A549 treated with AZD2906 at 1 μM for 4 hours (cell line): ENCODE results near the gene TM9SF4. TPM values are rescaled to one million over a fixed set of nuclear protein-coding genes. Genes with fewer than 3 reads are reported as not detected.

Source experiments
- total RNA-seq: library from RNA; stranded (reverse); fragments of 200-300 nt; extraction: Qiagen RNA extraction; gene quantifications from 5 replicates; pipeline ENCODE4 v1.2.3, GENCODE V29; 2022

TM9SF4 gene, protein sequence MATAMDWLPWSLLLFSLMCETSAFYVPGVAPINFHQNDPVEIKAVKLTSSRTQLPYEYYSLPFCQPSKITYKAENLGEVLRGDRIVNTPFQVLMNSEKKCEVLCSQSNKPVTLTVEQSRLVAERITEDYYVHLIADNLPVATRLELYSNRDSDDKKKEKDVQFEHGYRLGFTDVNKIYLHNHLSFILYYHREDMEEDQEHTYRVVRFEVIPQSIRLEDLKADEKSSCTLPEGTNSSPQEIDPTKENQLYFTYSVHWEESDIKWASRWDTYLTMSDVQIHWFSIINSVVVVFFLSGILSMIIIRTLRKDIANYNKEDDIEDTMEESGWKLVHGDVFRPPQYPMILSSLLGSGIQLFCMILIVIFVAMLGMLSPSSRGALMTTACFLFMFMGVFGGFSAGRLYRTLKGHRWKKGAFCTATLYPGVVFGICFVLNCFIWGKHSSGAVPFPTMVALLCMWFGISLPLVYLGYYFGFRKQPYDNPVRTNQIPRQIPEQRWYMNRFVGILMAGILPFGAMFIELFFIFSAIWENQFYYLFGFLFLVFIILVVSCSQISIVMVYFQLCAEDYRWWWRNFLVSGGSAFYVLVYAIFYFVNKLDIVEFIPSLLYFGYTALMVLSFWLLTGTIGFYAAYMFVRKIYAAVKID
- 33.6 to 38.1 TPM (median 35.6 TPM) in 5 replicates for total RNA-seq

DNA sequence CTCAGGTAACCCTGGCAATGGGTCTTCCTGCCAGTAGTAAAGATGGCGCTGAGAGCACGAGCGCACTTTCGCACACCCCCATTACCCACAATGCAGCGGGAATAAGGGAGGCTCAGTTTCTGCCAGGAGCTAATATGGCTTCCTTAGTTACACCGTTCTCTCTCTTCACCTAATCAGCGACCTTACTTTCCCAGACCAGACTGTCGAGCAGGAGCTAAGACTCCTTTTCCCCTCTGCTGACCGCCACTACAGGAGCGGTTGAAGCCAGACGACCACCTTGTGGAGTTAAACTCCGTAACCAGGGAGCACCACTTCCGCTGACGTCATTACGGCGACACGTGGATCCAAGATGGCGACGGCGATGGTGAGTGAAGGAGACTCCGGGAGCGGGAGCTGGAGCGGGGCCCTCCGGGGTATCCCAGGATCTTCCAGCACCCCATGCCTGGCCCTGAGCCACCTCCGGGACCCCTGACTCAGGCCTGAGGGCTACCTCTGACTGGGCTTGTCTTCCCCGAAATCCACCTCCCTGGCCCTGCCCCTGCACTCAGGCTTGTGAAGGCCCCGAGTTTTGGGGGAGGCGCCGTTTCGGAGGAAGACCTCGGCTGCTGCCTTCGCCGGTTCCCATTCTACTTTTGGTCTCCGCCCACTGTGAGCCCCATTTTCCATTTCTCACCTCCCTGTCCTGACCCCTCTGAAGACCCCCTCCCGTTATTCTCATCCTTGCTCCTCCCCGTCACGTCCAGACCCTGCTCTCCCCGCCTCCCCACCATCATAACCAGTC, at the start of gene TM9SF4:
TSS of gene TM9SF4 (plus strand) at position 323 of the 781 bp plus-strand sequence. CDS start at position 350, 27 bp downstream.

DNA sequence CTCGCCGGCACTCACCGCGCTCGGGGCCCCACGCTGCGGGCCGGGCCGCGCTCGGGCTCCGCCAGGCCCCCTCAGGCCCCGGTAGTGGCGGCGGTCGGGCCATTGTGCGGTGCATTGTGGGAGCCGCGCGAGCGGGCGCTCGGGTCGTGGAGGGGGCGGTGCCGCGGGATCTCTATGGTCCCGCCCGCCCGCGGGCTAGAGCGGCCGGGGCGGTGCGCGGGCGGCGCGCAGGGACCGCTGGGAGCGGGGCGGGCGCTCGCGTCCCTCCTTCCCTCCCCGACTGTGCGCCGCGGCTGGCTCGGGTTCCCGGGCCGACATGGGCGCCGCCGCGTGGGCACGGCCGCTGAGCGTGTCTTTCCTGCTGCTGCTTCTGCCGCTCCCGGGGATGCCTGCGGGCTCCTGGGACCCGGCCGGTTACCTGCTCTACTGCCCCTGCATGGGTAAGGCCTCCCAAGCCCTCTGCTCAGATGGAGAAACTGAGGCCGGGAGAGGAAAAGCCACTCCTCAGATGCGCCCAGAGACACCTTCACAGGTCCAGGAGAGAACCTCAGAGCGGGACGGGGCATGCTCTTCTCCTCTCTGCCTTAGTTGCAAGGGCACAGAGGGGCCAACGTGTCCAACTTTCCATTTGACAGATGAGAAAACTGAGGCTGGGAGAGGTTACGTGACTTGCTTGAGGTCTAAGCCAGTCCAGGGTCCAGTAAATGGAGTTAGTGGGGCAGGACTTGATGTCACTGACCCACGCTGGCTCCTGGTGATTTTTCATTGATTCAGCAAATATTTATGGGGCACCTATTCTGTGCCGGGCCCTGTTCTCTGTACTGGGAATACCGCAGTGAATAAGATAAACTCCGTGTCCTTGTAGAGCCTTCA, 98.3 kb downstream of the TM9SF4 start, which contains the start of the genes PLAGL2 and POFUT1:
TSS of gene PLAGL2 (minus strand) at position 118 of the 873 bp plus-strand sequence. CDS start 5,565 bp downstream, outside the sequence.
TSS of gene POFUT1 (plus strand) at position 255 of the 873 bp plus-strand sequence. CDS start at position 317, 62 bp downstream.

Other genes with a start within 250 kb of the TM9SF4 start
- 0.75 to 1.1 TPM (median 0.94 TPM) in 5 replicates for gene DUSP15, start 239.2 kb upstream of the TM9SF4 start, total RNA-seq
- 0.03 to 0.12 TPM in 2 of 5 replicates, not detected in the others for gene TTLL9, start 239.1 kb upstream of the TM9SF4 start, total RNA-seq
- gene PDRG1, start 157.7 kb upstream of the TM9SF4 start, total RNA-seq: 28.2 to 32.8 TPM (median 28.8 TPM) in 5 replicates
- gene XKR7, start 141.6 kb upstream of the TM9SF4 start, total RNA-seq: 0.01 TPM in 3 of 5 replicates, not detected in the others
- gene CCM2L, start 99.3 kb upstream of the TM9SF4 start, total RNA-seq: 0.29 to 0.64 TPM (median 0.37 TPM) in 5 replicates
- gene HCK, start 57.5 kb upstream of the TM9SF4 start, total RNA-seq: 0.05 to 0.11 TPM (median 0.06 TPM) in 5 replicates
- gene PLAGL2, start 98.0 kb downstream of the TM9SF4 start, total RNA-seq: 16.9 to 18.6 TPM (median 18.0 TPM) in 5 replicates
- gene POFUT1, start 98.2 kb downstream of the TM9SF4 start, total RNA-seq: 40.8 to 47.4 TPM (median 44.6 TPM) in 5 replicates
- gene KIF3B, start 167.9 kb downstream of the TM9SF4 start, total RNA-seq: 21.2 to 26.5 TPM (median 23.7 TPM) in 5 replicates
- gene ASXL1, start 248.6 kb downstream of the TM9SF4 start, total RNA-seq: 29.1 to 32.6 TPM (median 30.3 TPM) in 5 replicates